Activated CD4-positive, alpha-beta T cell treated with anti-CD3 and anti-CD28 coated beads for 48 hours (primary cell): ENCODE data around the gene MALAT1.

ENCODE experiments used
- DNase-seq: peaks from one replicate; pipeline ENCODE4 v3.0.0-alpha.2; 2020

The MALAT1 gene

GRCh38 chr11:65540290-65541092, 41.6 kb downstream of the MALAT1 start:
- DNase-seq, result peak; percentile 92

DNA sequence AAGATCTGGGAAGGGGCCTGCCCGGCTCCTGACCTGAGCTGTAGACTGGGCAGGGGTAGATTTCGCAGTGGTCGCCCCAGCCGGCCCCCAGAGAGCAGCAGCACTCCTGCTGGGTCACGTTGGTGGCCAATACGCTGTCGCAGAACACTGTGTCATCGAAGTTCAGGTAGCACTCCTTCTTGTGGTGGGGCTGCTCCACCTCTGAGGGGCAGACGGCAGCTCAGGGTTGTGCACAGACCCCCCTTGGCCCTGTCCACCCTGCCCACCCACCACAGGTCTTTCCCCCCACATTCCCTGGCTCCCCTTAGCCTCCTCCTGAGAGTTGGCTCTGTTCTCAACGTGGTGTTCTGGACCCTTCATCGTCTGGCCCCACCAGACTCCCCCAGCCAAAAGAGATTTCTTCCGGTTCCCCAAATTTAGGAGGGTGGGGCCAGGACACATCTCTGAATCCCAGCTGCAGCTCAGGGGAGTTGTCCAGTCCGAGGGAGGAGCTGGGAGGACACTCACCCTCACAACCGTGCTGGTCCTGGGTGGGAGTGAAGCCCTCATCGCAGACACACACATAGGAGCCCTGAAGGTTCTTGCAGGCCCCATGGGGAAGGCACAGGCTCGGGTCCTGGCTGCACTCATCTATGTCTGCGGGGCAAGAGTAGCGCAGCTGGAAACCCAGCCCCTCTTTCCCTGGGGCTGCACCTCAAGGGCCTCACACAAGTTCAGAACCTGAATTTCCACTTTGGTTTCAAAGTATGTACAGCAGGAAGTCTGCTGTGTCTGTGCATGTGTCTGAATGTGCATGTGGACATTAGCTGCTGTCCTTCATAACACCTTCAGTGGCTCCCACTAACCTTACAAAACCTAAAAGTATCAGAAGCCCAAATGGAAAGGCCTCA, 42.5 kb downstream of the MALAT1 start:
- no peak for DNase-seq

DNA sequence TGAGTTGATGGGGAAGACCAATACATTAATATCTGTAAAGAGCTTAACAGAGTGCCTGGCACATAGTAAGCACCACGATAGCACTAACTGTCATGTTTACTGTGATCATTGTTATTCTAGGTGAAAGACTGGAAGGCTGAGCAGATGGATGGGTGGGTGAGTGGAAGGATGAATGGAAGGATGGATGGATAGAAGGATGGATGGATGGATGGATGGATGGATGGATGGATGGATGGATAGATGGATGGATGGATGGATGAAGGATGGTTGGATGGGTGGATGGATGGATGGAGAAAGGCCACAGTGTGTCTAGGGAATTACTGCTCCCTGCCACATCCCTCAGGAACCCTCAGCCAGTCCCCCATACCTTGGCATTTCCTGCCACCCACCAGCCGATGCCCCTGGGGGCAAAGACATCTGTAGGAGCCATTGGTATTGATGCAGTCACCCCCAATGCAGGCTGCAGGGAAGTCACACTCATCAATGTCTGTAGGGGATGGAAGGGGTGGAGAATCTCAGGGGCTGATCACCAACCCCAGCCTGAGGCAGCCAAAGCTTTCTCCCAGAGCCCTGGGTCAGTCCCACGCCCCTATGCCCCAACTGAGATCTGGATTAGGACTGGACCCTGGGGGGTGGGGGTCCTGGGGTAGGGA, 44.0 kb downstream of the MALAT1 start:
- no peak for DNase-seq

DNA sequence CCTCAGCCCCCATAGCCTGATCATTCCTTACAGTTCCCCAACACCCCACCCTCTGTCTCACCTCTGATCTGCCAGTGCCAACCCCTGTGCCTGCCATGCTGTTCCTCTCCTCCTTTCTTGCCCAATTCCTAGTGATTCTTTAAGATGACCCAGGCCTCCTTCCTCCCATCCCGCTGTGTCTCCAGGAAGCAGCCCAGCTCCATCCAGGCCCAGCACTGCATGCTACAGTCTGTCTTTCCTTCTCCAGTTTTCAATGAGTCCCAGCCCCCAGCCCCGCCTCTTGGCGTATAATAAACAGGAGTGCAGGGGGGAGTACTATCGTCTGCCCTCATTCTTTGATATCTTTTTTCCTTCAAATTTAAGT, 47.0 kb downstream of the MALAT1 start:
- no peak for DNase-seq

GRCh38 chr11:65546217-65546958, 47.5 kb downstream of the MALAT1 start:
- peak; percentile 99 for DNase-seq

GRCh38 chr11:65547446-65548125, 48.7 kb downstream of the MALAT1 start:
- DNase-seq, result no peak

DNA sequence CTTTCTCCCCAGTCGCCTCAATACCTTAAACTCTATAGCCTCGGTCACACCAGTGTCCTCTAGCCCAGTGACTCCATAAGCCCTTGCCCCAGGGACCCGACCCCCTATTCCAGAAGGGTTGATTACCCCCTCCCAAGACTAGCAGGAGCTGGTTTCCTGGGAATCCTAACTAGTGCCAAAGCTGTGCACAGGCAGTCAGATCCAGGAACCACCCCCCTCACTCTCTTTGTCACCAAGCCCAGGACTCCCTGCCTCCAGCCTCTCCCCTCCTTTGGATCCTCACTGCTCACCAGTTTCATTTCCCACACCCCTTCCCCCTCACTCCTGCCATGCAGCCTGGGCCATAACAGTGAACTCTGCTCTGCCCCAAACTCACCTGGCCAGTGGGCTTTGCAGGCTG, 49.5 kb downstream of the MALAT1 start:
- no peak for DNase-seq

DNA sequence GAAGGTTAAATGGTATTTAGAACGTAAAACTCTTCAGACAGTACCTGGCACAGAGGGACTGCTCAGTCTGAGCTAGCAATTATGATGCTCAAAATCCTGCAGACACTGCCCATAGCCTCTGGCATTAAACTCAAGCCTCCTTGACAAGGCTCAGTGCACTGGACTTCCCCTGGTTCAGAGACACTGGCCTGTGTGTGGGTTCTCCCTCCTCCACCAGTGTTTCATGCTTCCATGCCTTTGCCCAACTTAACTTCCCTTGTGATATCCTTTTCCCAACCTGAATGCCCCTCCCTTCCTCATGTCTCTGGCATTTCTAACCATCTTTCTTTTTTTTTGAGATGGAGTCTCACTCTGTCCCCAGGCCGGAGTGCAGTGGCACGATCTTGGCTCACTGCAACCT, 50.3 kb downstream of the MALAT1 start:
- no peak for DNase-seq

- DNase-seq, result peak; percentile 68
These were observed 52.9 kb downstream of the MALAT1 start for GRCh38 chr11:65551572-65552387.

GRCh38 chr11:65552388-65552951, 53.6 kb downstream of the MALAT1 start:
- DNase-seq, result no peak

DNA sequence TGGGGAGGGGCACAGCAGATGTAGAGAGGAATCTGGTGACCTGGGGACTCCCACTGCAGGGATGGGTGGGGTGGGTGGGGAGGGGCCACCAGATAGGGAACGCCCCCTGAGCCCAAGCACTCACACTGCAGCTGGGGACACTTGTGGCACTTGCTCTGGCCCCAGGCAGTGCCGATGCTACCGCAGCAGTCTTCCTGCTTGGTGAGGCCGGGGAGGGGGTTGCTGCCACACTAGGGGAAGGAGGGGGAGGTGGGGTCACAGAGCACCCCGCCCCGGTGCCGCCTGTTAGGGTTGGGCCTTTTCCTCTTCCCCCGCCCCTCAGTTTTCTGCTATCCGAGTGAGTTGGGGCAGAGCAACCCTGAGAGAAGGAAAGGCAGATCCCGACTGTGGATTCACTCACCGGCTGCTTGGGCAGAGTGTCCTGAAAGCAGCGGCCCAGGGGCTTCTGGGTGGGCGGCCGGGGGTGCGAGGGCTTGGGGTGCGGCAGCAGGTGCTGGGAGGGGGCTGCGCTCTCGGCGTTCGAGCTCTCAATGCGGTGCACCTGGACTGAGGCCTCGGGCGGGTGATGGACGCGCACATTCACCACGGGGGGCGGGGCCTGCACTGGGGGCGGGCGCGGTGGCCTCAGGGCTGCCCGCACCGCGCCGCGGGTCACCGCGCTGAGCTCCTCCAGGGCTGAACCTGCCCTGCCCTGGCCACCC, 54.6 kb downstream of the MALAT1 start:
- peak; percentile 79 for DNase-seq

DNA sequence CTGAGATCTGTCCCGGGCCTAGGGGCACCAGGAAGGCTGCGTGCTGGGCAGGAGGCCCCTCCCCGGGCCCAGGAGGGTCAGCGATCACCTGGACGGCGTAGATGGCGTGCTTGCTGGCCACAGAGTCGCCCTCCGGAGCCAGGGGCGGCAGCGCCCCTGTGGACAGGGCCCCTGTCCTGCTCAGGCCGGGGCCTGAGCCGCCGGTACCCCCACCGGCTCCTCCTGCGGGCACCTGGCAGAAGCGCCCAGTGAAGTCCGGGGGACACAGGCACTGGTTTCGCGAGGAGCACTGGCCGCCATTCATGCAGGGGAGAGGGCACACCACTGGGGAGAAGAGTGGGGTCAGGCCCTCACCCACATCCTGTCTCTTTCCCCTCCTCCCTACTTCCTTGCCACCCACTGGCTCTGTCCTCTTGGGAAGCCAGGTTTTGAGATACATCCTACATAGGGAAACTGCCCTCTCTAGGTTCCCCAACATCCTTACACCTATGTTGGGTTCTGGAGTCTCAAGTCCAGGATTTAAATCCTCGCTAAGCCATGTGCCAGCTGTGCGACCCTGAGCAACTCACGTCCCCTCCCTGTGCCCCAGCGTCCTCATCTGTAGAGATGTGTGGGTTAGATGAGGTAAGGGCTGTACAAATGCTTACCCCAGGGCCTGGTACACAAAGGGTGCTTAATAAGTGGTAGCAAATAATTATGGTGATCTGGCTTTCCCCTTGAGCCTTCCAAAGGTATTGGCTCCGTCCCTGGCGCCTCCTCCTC, 55.4 kb downstream of the MALAT1 start:
- no peak for DNase-seq

DNA sequence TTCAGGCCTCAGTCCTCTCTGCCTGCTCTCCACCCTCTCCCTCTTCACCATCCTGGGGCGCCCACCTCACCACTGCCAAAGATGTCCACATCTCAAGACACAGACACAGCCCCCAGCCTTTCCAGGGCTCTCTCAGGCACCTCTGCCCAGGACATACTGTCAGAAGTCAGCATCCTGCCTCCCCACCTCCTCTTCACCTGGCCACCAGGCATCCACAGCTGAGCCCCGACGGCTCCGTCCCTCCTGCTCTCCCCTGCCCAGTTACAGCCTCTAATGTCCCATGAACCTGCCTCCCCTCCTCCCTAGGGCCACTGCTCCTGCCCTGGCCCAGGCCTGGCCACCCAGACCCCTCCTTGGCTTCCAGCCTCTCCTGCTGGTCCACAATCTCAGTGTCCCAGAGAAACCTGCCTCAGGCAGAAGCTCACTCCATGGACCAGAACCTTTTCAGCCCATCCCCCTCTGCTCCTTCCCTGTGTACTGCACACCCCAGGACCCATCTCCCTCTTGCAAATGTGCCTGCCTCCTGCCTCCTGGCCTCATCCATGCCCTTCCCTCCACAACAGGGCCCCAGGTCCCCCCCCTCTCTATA, 56.1 kb downstream of the MALAT1 start:
- DNase-seq, result no peak

DNA sequence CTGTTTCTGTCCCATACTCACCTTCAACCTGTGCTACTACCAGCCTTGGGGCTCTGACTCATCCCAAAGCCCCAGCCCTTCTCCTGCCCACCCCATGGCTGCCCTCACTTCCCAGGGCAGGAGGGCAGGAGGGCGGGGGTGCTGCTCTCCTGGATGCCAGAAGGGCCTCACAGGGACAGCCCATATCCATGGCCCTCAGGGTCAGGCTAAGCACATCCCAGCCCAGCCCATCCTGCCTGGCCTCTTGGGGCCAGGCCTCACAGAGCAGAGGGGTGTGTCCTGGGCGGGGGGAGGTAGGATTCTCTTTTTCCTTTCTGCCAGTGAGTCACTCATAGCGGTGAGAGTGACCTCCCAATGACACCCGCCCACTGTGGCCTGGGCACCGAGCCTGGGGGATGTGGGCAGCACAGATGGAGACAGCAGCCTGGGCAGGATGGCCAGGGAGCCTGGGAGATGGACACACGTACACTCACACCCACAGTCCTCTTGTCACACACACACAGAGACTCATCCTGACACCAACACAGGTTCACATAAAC, 56.9 kb downstream of the MALAT1 start:
- DNase-seq, result peak; percentile 49
